KG1 (cell line): ENCODE data around the gene SERPINB12.

Source experiments
- DNase-seq: peaks from one replicate; lab custom pipeline; 2025; lab: John Stamatoyannopoulos, UW

SERPINB12 gene

DNA sequence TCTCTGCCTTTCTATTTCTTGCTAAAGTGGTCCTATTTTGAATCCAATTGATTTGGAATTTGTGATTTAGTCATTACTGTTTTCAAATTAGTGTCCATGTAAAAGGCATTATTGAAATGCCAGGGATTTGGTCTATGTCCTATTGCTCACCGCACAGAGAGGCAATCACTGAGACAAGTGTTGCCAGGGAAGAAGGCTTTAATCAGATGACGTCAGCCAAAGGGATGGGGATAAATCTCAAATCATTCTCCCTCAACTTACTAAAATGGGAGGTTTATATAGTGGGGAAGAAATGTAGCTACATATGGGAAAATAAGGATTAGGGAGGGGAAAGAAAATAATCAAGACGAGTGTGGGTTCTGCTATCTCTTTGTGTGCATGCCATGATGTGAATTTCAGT is 9.6 kb downstream of the SERPINB12 start:
- no peak for DNase-seq

DNA sequence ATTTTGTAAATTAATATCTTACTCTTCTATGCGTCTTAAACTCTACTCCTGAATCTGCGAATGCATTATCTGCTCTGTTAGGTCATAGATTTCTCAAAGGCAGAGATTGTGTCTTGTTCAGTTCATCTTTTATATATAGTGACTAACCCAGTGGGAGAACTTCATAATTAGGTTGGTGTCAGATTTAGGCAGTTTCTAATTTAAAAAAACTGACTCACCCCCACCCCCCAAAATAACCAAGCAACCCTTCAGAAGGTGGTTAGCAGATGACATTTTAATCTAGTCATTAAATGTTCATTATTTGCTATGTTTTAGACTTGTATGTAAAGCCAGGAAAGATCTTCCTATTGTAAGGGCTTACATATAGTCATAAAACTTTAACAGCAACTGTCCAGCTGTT is 10.4 kb downstream of the SERPINB12 start:
- no peak for DNase-seq

- DNase-seq = no peak
Observed at GRCh38 chr18:63553081-63553480, 10.9 kb downstream of the SERPINB12 start.

- no peak for DNase-seq
Observed at GRCh38 chr18:63559567-63560491, 17.7 kb downstream of the SERPINB12 start.

DNA sequence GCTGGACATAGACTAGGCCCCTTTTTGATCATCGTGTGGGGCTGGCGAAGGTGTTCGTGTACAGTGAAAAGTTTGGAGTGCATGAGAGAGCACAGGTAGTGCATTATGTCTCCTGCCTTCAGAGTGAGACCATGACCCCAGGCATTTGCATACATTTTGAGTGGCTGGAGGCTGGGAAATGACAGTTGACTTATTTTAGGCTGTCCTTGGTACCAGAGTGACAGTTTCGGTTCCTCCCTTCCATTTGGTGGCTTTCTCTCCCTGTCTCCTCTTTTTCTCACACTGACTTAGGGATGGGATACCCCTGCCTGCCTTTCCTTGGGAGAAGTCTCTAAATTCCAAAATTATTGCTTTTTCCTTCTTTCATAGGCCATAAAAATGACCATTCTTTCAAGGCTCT is 20.1 kb downstream of the SERPINB12 start:
- no peak for DNase-seq

DNA sequence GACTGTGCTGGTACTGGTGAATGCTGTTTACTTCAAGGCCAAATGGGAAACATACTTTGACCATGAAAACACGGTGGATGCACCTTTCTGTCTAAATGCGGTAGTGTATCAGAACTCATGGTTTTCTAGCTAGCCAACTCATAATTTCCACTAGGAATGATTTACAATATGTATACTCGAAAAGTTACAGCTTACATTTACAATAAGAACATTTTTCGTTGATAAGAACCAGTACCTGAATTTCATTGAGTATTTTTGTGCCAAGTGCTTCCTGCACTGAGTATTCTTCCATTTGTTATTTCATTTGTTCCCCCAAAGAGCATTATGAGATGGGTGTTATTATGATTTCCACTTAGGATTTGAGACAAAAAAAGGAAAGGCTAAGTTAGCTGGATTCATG is 21.9 kb downstream of the SERPINB12 start:
- DNase-seq = no peak

DNA sequence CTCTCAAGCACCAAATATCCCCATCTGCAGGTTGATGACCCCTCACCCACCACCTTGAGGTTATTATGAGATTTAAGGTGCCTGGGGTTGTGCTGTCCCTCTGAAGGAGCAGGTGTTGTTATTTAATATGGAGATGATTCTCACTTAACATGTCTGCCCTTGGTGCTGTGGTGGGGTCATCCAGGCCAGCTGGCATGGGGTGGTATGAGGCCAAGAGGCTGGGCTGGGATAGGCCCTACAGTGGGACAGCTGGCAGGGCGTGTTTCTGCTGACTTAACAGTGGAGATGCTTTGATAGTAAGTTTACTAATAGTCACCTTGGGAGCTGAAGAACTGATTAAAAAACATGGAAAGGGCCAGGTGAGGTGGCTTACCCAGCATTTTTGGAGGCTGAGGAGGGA is 22.4 kb downstream of the SERPINB12 start:
- DNase-seq = no peak

GRCh38 chr18:63567276-63567675 is 25.1 kb downstream of the SERPINB12 start:
- DNase-seq = no peak

- DNase-seq = no peak
Observed at GRCh38 chr18:63567825-63568224, 25.7 kb downstream of the SERPINB12 start.

DNA sequence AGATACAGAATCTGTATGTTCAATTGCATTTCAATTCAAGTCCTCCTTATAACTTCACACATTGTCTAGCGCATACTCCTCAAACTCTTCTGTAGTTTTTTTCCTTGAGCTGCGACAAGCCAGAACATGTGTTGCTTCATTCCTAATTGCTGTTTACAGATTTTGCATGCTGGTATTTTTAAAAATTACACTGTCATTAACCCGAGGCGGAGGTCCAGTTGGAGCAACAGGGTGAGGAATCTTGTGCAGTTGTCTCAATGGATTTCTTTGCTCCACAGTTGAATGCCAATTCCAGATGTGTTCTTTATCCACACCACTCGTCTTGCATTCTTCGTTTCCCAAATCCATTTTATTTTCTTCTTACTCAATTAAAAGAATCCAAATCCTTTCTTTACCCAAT is 28.6 kb downstream of the SERPINB12 start:
- DNase-seq = no peak

- no peak for DNase-seq
Observed at GRCh38 chr18:63575681-63576080, 33.5 kb downstream of the SERPINB12 start.

GRCh38 chr18:63578357-63578958 is 36.3 kb downstream of the SERPINB12 start:
- no peak for DNase-seq

DNA sequence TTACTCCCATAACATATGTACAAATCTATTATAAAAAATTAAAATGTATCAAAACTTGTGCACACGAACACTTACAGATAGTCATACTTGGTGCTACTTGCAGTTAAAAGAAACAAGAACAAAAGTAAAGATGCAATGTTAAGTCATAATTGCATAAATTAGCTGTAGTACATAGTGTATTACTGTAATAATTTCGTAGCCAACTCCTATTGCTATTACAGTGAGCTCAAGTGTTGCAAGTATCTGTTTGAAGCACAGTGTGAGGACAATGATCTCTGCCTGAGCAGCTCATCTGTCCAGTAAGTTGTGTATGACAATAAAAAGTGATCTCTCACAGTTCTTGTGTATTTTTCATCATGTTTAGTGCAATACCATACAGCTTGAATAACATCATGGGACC is 37.4 kb downstream of the SERPINB12 start:
- DNase-seq = no peak

DNA sequence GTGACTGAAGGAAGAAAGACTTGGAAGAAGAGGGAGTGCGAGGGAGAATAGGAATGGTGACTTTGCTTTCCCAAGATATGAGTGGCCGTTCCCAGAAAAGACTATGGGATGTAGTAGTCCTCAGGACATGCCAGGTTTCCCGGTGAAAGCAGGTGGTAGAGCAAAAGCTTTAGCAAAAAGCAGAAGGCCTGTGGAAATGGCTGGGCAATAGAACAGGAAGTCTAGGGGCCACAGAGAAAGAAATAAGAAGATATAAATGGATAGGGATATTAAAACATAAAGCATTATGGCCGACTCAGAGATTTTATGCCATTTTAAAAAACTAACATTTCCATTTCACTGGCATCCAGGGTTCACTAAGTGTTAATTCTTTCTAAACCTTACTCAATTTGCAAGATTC is 43.8 kb downstream of the SERPINB12 start:
- no peak for DNase-seq

DNA sequence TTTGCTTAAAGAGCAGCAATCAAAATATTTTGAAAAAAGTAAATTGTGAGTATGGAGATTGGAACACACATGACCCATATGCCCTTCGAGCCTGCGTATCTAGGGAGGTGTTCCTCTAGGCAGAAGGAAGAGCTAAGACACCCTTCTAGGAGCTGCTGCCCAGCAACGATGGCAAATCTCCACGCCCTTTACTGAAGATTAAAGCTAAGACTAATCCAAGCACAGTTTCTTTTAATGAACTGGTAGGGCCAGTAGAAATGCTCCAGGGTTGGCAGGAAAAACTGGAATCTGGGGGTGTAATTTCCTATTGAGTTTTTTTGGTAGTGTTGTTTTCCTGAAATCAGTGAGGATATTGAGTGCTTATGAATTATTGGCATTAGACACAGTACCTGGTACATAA is 44.3 kb downstream of the SERPINB12 start:
- DNase-seq = no peak

DNA sequence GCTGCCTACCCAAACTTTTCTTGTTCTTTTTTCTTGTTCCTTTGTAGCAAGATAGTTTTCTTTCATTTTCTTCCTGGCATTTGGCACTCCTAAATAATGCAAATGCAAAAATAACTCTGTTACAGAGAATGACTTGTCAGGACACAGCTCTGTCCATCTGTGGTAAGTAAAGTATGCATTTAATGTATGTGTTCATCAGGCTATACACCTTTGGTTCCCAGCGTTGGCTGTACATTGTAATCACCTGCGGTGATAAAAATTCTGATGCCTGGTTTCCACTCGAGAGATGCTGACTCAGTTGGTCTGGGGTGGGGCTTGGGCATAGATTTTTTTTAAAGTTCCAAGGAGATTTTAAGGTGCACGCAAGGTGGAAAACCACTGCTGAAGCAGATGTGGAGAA is 44.8 kb downstream of the SERPINB12 start, which contains the start of gene SERPINB13:
Gene SERPINB13 (plus strand): TSS at position 378 of the 400 bp plus-strand sequence. CDS start 1,325 bp downstream, outside the sequence.
- no peak for DNase-seq

GRCh38 chr18:63588909-63589308 is 46.7 kb downstream of the SERPINB12 start:
- DNase-seq = no peak

DNA sequence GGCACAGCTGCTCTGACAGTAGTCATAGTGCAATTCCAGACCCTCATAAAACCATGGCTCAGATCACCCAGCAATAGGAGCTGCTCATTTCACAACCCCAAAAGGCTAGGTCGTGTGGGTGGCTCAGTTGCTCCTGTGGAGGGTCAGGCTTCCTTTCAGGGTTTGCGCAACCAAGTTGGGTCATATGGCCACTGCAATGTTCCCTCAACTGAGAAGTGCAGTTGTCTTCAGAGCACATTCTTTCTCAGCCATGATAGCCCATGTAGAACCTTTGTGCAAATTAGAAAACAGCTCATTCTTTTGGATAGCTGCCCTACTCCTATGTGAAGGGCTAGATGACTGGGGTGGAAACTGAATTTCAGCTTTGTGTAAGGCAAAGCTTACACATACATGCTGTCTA is 48.2 kb downstream of the SERPINB12 start:
- DNase-seq = no peak

DNA sequence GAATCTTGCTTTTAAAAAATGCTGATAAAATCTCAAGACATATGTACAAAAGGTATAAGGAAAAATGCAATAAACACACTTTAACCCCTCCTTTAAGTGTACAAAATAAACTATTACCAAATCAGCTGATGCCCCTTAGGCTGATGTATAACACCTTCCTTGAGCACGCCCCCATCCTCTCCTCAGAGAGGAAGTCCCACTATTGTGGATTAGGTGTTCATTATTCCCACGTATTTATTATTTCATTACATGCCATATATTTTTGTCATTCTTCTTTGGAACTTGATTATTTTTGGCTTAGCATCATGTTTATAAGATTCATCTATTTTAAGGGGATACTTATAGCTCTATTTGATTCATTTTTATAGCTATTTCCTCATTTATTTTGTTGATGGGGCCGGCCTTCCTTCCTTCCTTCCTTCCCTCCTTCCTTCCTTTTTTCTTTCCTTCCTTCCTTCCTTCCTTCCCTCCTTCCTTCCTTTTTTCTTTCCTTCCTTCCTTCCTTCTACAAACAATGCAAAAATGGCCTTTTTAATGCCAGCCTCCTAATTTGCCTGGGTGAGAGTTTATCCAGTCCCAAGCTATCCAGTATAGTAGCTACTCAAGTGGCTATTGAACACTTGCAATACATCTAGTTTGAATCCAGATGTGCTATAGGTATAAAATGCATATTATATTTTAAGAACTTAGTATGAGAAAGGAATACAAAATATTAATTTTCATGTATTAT is 49.0 kb downstream of the SERPINB12 start:
- DNase-seq = no peak

DNA sequence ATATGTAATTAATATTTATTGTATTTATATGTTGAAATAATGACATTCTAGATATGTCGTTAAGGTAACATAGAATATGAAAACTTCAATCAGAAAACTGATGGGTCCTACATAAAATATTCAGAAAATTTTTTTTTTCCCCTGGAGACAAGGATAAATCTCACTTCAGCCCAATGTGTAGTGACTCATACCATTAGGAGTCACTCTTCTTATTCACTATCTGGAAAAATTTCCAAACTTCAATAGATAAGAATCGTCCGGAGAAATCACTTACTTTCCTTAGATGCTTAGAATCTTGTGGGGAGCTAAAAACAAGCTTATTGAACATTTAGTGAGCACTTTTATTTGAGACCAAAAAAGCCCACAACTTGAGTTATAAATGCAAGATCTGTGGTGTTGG is 49.6 kb downstream of the SERPINB12 start:
- no peak for DNase-seq

DNA sequence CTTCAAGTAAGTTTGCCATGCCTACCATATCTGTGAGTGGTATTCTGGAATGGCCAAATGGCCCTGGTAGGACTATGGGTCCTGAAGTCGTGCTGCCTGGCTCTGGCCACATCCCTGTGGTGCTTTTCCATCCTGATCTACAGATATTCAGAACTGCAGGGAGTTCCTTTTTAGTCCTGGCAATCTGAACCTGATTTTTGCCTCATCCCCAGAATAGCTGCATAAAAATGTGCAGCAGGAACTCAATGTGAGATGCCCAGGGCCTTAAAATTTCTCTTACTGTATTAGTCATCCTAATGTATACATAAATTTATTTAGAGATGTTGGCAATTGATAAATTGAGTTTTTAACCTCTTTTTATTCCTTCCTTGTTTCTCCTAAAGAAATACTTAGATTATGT is 50.3 kb downstream of the SERPINB12 start:
- no peak for DNase-seq

GRCh38 chr18:63596964-63597363 is 54.8 kb downstream of the SERPINB12 start:
- DNase-seq = no peak

DNA sequence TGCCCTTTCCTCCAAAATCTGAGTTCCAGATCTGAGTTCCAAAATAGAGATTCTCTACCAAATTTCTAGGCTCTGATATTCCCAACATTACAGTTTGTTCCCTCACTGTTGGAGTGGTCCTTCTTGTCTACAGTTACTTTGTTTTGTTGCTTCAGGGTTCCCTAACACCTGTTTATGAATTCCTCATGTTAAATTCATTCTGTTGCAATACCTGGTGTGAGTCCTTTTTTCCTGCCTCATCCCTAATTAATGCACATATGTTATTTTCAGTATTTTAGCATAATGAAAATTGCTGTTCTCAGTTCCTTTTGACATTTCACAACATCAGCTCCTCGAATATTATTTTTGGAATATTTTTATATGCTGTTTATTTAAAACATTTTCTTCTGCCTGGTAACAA is 61.2 kb downstream of the SERPINB12 start:
- DNase-seq = no peak
